Dedifferentiated amniotic fluid mesenchymal stem cell (primary cell): ENCODE measurements around the gene BLVRB.
"Not testable (repeated sequence)": the region's sequence is repeated elsewhere in the genome, so short reads cannot be mapped to it uniquely, and the experiment has no call there.

Source experiments
- DNase-seq: peaks from one replicate; pipeline ENCODE4 v3.0.0-alpha.2; 2016; ENCODE audit errors: extremely low spot score

Gene BLVRB

DNA sequence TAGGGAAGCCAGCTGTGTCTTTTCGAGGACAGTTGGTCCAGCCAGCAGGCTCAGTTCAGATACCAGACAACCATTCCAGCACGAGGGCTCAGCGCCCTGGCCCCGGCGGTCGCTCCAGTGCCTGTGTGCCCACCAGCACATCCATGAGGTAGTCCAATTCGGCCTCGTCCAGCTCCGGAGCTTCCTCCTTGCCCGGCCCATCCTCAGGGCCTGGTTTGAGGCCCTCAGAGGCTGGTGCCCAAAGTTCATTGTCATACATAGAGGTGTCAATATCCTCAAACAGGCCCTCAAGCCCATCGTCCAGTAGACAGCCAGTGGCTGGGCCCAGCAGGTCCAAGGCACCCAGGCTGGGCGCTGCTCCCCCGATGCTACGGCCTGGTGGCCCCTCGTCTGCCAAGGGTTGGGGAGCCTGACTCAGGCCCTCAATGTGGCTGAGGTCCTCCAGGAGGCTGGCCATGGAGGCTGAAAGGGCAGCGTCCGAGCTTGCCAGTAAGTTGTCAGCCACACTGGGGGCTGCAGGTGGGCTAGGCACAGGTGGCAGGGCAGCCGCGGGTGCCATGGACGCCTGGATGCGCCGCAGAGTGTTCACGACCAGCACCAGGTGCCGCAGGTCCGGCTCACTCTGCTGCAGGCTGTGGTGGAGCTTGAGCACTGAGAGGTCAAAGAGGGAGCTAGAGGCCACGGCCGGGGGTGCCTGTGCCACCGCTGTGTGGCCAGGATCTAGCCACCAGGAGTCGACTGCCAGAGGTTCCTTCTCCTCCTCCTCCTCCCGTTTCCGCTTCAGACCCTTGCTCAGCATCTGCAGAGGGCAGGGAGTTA lies 42.6 kb downstream of the BLVRB start:
- DNase-seq: no peak

DNA sequence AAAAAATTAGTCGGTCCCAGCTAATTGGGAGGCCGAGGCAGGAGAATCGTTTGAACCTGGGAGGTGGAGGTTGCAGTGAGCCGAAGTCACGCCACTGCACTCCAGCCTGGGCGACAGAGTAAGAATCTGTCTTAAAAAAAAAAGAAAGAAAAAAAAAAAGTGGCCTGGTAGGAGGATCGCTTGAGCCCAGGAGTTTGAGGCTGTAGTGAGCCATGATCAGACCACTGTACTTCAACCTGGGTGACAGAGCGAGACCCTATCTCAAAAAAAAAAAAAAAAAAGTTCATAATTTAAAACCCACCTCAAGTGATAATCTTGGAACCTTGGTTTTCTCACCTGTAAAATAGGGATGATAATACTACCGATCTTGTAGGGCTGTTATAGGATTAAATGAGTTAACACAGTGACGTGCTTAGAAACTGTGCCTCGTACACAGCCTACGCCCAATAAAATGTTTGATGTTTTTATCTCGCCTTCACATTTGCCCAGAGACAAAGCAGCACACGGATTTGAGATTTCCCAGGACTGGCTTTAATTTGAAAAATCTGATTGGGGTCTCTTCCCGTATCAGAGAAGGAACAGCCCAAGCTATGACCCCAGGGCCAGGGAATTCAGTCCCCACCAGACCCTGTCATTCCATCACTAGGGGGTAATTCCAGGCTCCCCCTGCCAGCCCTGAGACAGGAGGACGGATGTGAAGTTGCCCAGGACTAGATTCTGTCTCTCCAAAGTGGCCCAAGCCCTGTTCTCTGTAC lies 43.4 kb downstream of the BLVRB start:
- no peak for DNase-seq

DNA sequence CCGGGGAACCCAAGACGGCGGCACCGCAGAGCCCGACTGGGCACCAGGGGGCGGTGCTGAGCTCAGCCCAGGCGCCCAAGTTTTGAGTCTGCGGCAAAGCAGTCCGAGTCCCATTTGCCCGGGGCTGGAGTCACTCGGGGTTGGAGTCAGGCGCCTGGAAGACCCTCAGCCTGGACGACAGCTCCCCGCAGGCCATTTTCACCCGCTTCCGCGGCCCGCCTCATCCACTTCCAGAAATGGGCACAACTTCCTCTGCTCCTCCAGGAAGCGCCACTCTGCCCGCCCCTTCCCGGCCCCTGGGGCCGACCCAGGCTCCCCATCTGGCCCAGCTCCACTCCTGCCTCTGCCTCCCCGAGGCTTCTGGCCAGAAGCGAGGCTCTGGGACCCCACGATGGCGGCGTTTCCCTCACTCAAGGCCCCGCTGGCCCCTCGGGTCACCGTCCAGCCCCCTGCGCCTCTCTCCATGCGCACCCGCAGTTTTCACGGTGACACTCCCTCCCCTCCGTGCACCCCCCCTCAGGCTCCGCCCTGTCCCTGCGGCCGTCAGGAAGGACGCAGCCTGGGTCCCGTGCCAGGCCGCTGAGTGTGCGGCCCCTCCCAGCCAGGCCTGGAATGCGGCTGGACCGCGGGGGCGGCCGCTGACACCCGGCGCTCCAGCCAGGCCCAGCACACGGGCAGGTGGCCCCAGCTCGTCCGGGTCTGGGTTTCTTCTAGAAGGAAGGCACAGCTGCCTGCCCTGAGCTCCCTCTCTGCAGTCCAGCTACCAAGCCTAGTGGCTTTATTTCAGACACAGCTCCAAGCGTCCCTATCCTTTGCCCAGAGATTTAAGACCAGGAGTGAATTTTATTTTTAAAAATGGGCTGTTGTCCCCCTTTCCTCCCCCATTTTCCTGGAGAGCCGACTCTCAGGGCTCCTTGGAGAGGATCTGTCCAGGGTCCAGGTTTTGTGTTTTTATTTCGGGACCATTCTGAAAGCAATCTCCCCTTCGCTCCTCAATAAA lies 44.5 kb downstream of the BLVRB start:
- DNase-seq: peak; percentile 78

DNA sequence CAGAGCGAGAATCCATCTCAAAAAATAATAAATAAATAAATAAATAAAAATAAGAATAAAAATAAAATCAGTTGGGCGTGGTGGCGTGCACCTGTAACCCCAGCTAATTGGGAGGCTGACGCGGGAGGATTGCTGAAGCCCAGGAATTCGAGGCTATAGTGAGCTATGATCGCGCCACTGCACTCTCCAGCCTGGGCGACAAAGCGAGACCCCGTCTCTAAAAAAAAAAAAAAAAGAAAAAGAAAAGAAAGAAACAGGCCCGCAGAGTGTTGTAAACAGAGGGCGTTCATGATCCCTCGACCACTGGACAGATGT lies 45.1 kb downstream of the BLVRB start:
- DNase-seq: no peak

DNA sequence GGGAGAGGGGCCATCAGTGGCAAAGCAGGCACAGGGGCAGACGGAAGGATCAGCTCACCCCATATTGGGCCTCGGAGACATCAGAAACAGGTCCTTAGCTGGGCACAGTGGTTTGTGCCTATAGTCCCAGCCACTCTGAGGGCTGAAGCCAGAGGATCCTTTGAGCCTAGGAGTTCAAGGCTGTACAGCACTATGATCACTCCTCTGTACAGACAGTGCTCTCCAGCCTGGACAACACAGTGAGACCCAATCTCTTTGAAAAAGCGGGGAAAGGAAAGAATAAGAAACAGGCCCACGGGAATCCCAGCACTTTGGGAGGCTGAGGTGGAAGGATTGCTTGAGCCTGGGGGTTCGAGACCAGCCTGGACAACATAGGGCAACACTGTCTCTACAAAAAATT lies 45.8 kb downstream of the BLVRB start:
- DNase-seq: no peak

DNA sequence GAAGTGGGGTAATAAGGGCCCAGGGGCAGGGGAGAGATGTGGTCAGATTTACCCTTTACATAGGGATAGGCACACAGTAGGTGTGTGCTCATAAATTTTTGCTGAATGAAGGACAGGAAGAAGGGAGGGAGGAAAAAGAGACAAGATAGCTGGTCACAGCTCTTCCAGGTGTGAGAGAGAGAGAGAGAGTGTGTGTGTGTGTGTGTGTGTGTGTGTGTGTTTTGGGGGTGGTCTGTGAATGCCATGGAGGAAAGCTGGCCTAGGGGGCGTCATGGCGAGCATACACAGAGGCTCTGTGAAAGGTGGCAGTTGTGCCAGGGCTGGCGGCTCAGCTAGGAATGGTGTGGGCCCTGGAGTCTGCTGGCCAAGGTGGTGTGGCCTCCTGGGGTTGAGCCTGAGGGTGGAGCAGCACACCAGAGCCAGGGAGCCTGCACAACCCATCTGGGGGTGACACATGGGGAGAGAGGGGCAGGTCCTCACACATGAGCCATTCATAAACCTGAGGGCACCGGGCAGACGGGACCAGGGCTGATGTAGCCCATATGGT lies 46.4 kb downstream of the BLVRB start:
- DNase-seq: no peak

DNA sequence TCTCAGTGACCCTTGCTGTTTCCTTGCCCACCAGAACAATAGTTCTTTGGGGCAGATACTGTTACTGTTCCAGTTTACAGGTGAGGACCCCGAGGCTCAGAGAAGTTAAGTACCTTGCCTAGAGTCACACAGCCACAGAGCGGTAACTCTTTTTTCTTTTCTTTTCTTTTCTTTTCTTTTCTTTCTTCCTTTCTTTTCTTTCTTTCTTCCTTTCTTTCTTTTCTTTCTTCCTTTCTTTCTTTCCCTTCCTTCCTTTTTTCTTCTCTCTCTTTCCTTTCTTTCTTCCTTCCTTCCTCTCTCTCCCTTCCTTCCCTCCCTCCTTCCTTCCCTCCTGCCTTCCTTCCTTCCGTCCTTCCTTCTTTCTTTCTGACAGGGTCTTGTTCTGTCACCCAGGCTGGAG lies 47.5 kb downstream of the BLVRB start:
- DNase-seq: no peak

DNA sequence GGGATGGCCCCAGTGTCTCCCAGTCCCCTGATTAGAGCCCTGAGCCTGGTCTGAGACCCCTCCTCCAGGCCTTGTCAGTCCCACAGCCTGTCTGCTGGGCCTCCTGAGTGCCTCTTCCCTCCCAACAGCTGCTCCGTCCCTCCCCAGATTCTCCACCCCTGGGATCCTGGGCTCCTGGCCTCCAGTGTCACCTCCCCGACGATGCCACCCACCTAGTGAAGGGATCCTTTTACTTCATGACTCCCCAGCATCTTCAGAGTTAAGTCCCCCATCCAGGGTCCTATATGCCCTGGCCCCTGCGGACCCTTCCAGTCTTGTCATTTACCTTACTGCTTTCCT lies 47.9 kb downstream of the BLVRB start:
- no peak for DNase-seq

DNA sequence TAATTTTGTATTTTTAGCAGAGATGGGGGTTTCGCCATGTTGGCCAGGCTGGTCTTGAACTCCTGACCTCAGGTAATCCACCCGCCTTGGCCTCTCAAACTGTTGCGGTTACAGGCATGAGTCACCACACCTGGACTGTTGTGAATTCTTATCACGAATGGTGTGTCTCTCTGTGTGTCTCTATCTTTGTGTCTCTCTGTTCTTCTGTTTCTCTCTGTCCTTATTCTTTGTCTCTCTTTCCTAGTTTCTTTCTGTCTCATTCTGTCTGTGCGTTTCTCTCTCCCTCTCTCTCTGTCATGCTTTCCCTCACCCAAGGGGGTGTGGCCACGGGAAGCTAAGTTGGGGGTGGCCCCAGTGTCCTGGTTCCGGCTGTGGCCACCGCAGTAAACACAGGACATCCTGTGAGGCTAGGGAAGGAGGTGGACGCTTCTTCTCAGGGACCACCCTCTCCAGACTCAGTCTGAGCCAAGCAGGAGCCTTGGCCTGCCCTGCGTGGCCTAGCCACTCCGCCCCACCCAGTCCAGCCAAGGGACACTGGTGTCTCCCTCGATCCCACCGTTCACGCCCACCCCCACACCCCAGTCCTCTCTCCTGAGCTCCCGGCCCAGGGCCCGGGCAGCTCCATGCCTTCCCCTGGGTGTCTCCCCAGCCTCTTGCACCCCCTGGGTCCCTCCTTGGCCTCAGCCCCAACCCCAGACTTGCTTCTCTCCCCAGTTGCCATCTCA lies 48.5 kb downstream of the BLVRB start:
- no peak for DNase-seq

DNA sequence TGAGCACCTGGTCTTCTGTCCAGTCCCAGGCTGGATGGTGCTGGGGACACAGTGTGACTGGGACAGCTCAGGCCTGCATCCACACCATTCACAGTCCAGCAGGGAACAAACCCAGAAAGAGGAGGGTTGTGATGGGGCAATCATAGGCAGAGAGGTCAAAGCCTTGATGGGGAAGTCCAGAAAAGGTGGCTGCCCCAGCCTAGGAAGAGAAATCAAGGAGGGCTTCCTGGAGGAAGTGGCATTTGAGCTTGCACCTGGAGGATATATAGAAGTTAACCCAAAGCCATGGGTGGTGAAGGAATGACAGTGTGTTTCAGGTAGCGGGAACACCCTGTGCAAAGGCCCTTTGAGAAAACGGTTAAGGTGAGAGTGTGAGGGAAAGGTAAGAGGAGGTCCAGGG lies 49.8 kb downstream of the BLVRB start:
- no peak for DNase-seq

DNA sequence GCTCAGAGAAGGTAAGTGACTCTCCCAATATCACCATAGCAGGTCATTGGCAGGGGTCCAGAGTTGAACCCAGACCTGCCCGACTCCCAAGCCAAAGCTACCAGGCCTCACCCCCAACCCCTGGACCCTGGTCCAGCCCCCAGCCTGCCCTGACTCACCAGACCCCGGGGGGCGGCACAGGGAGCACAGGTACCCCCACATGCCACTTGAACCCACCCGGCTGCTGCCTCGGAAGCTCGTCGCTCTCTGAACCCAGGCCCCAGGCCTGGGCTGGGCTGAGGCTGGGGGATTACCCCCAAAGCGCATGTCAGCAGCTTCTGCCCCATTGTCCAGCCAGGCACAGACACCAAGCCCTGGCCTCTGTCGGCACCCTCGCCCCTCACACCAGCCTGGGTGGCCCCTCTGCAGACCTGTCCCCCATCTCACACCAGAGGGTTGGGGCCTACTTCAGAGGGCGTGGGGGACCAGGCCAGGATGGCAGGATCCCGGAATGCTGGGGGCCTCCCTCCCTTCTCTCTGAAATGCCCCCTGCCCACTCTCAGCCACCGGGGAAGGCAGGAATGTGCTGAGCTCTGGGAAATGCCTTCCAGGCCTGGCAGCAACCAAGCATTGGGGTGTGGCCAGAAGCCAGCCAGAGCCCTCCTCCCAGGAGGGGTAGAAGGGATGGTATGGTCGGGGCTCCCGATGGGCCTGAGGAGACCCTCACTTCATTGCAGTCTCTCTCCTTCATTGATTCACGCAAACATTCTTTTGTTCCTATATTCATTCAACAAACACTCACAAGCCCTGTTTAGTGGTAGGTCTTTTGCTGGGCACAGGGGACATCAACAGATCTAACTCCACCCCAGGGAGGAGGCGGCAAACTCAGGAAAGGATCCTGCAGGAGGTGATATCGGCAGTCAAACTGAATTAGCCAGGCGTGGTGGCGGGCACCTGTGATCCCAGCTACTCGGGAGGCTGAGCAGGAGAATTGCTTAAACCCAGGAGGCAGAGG lies 50.7 kb downstream of the BLVRB start:
- no peak for DNase-seq

DNA sequence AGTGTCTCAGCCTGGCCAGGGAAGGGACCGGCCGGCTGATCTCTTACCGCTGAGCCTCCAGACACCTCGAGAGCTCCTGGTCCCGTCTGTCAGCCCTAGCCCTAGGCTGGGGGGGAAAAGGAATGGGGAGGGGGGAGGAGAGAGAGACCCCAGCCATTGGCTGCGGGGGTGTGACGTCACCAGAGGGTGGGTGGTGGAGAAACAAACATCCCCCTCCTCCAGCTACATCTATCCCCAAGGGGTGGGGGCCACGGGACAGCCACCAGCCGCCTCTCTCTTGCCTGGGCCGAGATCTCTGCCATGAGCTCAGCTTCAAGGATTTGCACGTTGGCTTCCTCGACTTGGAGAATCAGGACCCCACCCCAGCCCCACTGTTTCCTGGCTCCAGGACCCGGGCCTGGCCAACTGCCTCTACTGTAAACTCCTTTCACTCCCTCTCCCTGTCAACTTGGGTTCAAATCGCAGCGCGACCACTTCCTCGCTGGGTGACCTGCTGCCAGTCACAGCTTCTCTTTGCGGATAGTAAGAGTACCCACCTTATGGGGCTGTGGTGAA lies 52.2 kb downstream of the BLVRB start, which contains the start of gene PRX:
TSS of gene PRX (minus strand) at position 88 of the 555 bp plus-strand sequence. CDS start 5,446 bp downstream, outside the sequence.
- DNase-seq: no peak

DNA sequence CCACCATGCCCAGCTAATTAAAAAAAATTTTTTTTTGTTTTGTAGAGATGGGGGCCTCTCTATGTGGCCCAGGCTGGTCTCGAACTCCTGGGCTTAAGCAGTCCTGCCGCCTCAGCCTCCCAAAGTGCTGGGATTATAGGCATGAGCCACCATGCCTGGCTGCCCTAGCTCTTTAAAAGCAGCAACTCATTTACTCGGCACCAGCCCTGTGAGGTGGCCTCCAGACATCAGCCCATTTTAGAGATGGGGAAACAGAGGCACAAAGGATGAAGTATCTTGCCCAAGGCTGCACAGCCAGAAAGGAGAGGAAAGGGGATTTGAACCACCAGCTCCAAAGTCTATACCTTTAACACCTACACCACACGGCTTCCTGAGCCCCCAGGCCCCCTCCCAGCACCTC lies 52.7 kb downstream of the BLVRB start:
- no peak for DNase-seq

DNA sequence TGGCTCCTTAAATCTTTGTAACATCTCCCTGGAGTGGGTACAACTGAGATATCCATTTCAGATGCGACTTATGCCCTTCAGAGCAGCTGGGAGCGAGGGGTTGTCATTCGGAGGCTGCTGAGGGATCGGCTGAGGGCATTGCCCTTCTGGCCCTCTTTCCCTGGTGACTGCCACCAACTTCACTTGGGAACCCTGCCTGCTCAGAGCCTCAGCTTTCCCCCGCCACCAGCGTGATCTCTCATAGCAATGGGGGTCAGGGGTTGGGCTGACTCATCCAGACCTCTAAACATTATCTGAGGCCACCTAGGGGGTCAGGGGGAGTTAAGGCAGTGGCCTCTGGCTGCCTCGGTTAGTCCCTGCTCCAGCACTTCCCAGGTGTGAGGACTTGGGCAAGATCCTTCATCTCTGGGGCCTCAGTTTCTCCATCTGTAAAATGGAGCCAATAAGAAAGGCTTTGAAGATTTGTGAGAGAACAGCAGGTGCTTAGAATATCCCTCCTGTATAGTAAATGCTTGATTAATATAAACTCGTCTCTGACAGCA lies 53.5 kb downstream of the BLVRB start:
- DNase-seq: no peak

DNA sequence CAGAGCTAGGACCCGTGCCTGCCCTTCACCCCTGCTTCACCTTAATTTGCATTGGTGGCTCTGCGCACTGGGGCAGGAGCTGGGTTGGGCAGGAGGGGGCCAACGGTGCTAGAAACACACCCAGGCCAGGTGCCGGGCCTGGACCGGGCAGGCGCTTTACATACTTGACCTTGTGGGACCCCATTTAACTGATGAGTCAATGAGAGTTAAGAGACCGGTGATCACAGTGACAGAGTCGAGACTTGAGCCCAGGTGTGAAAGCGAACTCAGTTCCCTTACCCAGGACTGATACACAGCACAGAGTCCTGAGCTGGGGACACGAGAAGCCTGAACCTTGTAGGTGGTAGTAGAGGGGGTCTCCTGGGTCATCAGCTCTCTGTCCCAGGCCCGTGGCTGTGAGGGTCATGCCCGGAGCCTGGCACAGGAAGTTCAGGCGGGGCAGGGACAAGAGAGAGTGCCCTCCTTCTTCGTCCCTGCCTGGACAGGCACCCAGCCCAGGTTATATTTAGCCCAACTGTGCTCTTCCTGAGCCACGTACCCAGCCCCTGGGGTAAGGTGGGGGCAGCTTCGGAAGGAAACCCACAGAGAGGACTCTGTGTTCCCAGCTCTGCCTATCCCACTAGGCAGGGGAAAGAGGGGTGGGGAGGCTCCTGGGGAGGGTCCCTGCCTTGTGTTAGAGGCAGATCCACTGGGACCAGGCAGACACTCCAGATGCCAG lies 54.3 kb downstream of the BLVRB start:
- DNase-seq: no peak

DNA sequence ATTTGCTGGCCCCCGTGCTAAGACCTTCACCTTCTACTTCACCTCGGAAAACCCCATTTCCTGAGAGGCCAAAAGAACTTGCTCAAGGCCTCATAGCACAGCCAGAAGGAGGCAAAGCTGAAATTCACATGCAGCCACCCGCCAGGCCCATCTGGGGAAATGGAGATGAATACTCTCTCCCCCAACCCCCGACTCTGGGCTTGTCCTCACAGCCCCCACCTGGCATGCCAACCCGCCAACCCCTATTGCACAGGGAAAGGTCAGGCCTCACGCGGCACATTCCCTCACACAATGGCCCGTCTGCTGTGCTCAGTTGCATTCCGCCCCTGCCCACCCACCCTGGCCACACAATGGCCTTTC lies 55.5 kb downstream of the BLVRB start:
- no peak for DNase-seq

DNA sequence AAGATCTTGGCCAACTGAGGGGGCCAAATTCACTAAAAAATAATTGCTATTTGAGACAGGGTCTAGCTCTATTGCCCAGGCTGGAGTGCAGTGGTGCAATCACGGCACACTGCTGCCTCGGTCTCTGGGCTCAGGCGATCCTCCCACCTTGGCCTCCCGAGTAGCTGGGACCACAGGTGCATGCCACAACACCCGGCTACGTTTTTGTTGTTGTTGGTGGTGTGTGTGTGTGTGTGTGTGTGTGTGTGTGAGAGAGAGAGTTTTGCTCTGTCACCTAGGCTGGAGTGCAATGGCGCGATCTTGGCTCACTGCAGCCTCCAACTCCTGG lies 57.0 kb downstream of the BLVRB start:
- not testable (repeated sequence) for DNase-seq

DNA sequence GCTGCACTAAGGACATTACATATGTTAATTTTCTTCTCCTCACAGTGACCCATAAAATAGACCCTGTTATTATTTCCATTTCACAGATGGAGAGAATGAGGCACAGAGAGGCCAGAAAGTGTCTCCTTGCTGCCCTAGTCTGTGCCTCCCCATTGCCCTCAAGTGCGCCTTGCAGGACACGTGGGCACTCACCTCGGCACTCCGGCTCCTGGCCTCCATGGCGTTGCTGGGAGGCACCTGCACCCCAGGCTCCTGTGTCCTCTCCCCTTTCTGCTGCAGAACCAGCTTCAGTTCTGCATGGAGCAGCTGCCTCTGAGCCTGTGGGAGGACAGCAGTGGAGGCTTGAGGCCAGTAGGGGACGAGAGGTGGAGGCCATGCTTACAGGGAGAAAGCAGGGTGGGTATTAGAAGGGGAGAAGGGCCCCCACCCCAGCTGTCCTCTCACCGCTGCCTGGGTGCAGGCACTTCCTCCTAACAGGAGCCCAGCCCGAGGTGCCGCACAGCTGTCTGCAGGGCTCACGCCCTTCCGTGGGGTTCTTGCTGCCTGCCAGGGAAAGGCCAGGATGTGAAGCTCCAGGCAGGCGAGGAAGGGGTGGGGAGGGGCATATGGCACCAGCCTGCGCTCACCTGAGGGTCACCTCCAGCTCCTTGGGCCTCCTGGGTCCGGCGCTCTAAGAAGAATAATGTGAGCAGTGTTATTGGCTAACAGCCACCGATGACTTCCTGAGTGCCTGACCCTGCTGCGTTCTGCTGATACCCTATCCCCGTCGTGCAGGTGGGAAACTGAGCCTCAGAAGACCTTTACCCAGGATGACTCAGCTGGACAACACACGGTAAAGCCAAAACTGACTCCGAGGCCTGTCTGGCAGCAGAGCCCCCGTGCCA lies 57.6 kb downstream of the BLVRB start:
- DNase-seq: no peak
